ENCODE results near the gene NKTR.
"Not testable (repeated sequence)": the region's sequence is repeated elsewhere in the genome, so short reads cannot be mapped to it uniquely, and the experiment has no call there.

The NKTR gene

DNA sequence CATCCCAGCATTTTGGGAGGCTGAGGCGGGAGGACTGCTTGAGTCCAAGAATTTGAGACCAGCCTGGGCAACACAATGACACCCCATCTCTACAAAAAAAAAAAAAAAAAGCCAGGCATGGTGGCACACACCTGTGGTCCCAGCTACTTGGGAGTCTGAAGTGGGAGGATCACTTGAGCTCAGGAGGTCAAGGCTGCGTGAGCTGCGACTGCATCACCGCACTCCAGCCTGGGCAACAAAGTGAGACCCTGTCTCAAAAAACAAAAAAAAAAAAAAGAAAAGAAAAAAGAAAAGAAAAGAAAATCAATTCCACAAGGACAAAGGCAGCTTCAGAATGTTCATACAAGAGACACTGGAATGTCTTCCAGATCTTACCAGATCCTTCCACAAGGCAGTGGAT, 21.1 kb upstream of the NKTR start:
- not testable (repeated sequence) for H3K27ac ChIP-seq (ENCODE audit: low read depth, low read length); H3K27me3 ChIP-seq (ENCODE audit: insufficient read depth, low read length); H3K9ac ChIP-seq (ENCODE audit: low read depth, low read length); H3K4me3 ChIP-seq (ENCODE audit: low read length)
- 100% methylated on average over 3 of the region's 4 CpGs for WGBS
- peaks cover 10% of the 10 kb centered on the region for H3K36me3 ChIP-seq (ENCODE audit: insufficient read depth, low read length)
- H3K9me3 ChIP-seq (ENCODE audit: insufficient read depth, low read depth, low read length): peaks cover 14% of the 10 kb centered on the region; the same call in 1 of the 2 replicates
- H3K4me1 ChIP-seq (ENCODE audit: insufficient read depth, low read length): peaks cover 17% of the 10 kb centered on the region; the same call in 1 of the 2 replicates

- H3K27me3 ChIP-seq (ENCODE audit: insufficient read depth, low read length): no peaks in the 10 kb centered on the region
- no peaks in the 10 kb centered on the region for H3K9me3 ChIP-seq (ENCODE audit: insufficient read depth, low read depth, low read length)
- peak overlapping the region; percentile 98 for H3K27ac ChIP-seq (ENCODE audit: low read depth, low read length)
- no peaks in the 10 kb centered on the region for H3K36me3 ChIP-seq (ENCODE audit: insufficient read depth, low read length)
- peak overlapping the region; percentile 90 for H3K9ac ChIP-seq (ENCODE audit: low read depth, low read length)
- H3K4me1 ChIP-seq (ENCODE audit: insufficient read depth, low read length): peaks cover 17% of the 10 kb centered on the region; the same call in 1 of the 2 replicates
- H3K4me3 ChIP-seq (ENCODE audit: low read length): peak overlapping the region; percentile 68
- WGBS: under 1% methylated on average over 11 of the region's 11 CpGs
These were observed 19.1 kb upstream of the NKTR start for GRCh38 chr3:42581400-42581708.

DNA sequence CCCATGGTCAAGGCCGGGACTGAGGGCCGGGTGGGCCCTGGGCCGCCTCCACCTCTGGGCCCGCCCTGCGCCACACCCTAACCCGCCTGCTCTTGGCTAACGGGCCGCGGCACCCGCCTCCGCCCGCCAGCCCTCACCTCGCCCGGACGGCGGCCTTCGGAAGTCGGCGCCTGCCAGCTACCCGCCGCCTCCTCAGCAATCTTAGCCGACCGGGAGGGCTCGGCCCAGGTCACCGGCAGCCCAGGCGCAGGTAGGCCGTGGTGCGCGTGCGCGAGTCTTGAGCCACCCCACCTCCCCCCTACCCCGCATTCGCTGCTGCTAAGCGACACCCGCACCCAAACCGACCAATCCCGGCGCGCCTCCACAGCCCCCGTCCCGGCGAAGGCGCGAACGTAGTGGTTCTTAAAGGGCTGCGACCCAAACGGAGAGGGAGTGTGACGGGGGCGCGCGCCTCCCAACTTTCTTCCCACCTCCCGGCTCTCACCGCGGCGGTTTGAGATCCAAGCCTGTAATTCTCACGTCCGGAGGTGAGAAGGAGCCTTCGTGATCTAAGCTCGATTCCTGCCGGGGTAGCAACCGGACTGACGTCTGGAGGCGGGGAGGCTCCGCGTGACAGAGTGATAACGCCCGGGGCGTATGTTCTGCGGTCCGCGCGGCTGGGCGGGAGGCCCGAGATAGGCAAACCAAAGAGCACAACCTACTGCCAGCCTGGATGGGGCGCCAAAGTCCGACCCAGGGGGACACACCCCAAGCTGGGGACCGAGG, 18.6 kb upstream of the NKTR start, which contains the start of gene SEC22C:
SEC22C (minus strand) TSS at position 259 of the 765 bp plus-strand sequence. CDS start 12,921 bp downstream, outside the sequence.
- under 1% methylated on average over 77 of the region's 77 CpGs for WGBS
- H3K4me1 ChIP-seq (ENCODE audit: insufficient read depth, low read length): peaks cover 17% of the 10 kb centered on the region; the same call in 1 of the 2 replicates
- peak within 1 kb of the TSS; percentile 68 for H3K4me3 ChIP-seq (ENCODE audit: low read length)
- peak within 1 kb of the TSS; percentile 90 for H3K9ac ChIP-seq (ENCODE audit: low read depth, low read length)
- H3K36me3 ChIP-seq (ENCODE audit: insufficient read depth, low read length): no peaks in the 10 kb centered on the region
- no peaks in the 10 kb centered on the region for H3K9me3 ChIP-seq (ENCODE audit: insufficient read depth, low read depth, low read length)
- H3K27me3 ChIP-seq (ENCODE audit: insufficient read depth, low read length): no peaks in the 10 kb centered on the region
- peak within 1 kb of the TSS; percentile 98 for H3K27ac ChIP-seq (ENCODE audit: low read depth, low read length)

GRCh38 chr3:42582474-42583070, 17.9 kb upstream of the NKTR start:
- no peaks in the 10 kb centered on the region for H3K9me3 ChIP-seq (ENCODE audit: insufficient read depth, low read depth, low read length)
- H3K4me1 ChIP-seq (ENCODE audit: insufficient read depth, low read length): peaks cover 17% of the 10 kb centered on the region; the same call in 1 of the 2 replicates
- H3K27me3 ChIP-seq (ENCODE audit: insufficient read depth, low read length): no peaks in the 10 kb centered on the region
- H3K36me3 ChIP-seq (ENCODE audit: insufficient read depth, low read length): no peaks in the 10 kb centered on the region
- 0% methylated on average over 2 of the region's 3 CpGs for WGBS
- peak overlapping the region; percentile 68 for H3K4me3 ChIP-seq (ENCODE audit: low read length)
- peak overlapping the region; percentile 98 for H3K27ac ChIP-seq (ENCODE audit: low read depth, low read length)
- peak overlapping the region; percentile 77 for H3K9ac ChIP-seq (ENCODE audit: low read depth, low read length)

DNA sequence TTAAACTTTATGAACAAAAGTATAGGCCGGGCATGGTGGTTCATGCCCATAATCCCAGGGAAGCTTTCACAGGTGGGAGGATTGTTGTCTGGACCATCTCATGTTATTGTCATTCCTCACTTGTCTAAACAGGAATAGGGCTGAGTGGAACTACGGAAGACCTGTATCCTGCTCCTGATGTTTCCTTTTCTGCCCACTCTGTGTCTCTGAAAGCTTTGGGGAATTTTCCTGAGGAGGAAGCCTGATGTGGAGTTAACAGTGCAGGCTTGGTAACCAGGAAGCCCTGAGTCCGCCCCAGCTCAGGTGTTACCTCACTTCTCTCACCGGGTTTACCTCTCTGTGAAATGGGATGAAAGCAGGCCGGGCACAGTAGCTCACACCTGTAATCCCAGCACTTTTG, 11.9 kb upstream of the NKTR start:
- Histone ChIP-seq H3K4me1 (ENCODE audit: insufficient read depth, low read length) (peaks cover 16% of the 10 kb centered on the region; the same call in 1 of the 2 replicates), H3K36me3 (ENCODE audit: insufficient read depth, low read length) (peaks cover 15% of the 10 kb centered on the region), H3K27me3 (ENCODE audit: insufficient read depth, low read length) (no peaks in the 10 kb centered on the region), H3K9ac (ENCODE audit: low read depth, low read length) (no peak overlapping the region), H3K9me3 (ENCODE audit: insufficient read depth, low read depth, low read length) (no peaks in the 10 kb centered on the region), H3K4me3 (ENCODE audit: low read length) (no peak overlapping the region), H3K27ac (ENCODE audit: low read depth, low read length) (no peak overlapping the region)
- WGBS: 99% methylated on average over 5 of the region's 5 CpGs

DNA sequence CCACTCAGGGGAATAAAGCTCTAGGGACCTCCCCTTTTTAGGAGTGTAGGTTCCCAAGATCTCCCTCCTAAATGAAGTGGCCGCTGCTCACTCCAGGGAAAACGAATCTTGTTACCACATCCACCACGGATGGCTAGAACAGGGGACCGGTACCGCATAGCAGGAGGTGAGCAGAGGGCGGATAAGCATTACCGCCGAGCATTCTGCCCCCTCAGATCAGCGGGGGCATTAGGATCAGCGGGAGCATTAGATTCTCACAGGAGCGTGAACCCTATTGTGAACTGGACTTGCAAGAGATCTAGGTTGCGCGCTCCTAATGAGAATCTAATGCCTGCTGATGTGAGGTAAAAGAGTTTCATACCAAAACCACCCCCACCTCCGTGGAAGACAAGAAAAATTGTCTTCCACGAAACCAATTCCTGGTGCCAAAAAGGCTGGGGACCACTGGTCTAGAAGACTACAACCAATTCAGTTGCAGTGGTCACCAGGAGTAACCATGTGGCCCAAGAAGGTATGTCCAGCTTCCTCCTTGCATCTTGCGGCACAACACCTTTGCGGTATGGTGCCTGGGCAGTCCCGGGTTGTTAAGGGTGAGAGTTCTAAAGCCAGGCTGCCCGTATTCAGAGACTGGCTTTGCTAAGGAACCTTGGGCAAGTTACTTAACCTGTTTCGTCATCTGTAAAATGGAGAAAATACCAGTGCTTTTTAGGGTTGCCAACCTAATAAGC, 10.9 kb upstream of the NKTR start:
- H3K27ac ChIP-seq (ENCODE audit: low read depth, low read length): peak overlapping the region; percentile 5
- H3K4me3 ChIP-seq (ENCODE audit: low read length): peak overlapping the region; percentile 72; the same call in 1 of the 2 replicates
- 94% methylated on average over 20 of the region's 20 CpGs for WGBS

DNA sequence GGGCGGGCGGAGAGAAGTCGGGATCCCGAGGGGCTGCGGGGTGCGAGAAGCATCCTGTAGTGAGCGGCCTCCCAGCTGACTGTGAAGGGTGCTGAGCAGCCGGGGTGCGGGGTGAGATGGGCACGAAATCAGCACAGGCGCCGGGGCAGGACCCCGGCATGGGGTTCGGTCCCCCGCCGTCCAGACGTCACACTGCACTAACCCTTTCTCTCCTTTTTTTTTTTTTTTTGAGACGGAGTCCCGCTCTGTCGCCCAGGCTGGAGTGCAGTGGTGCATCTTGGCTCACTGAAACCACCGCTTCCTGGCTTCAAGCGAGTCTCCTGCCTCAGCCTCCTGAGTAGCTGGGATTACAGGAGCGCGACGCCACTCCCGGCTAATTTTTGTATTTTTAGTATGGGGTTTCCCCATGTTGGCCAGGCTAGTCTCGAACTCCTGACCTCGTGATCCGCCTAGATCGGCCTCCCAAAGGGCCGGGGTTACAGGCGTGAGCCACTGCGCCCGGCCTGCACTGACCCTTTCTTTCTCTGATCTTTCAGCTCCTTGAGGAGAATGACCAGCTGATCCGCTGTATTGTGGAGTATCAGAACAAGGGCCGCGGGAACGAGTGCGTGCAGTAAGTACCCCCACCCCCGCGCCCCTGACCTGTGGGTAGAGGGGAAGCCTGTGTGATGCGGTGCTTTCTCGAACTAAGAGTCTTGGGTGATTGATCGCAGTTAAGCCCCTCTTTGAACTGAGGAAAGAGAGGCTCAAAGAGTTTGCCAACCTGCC, 9.3 kb upstream of the NKTR start:
- Histone ChIP-seq H3K27ac (ENCODE audit: low read depth, low read length) (peak overlapping the region; percentile 54), H3K36me3 (ENCODE audit: insufficient read depth, low read length) (peaks cover 36% of the 10 kb centered on the region), H3K27me3 (ENCODE audit: insufficient read depth, low read length) (no peaks in the 10 kb centered on the region), H3K4me3 (ENCODE audit: low read length) (peak overlapping the region; percentile 72), H3K9me3 (ENCODE audit: insufficient read depth, low read depth, low read length) (no peaks in the 10 kb centered on the region), H3K4me1 (ENCODE audit: insufficient read depth, low read length) (peaks cover 21% of the 10 kb centered on the region), H3K9ac (ENCODE audit: low read depth, low read length) (peak overlapping the region; percentile 84)
- WGBS: 5% methylated on average over 44 of the region's 44 CpGs

More for the DNA sequence above, 10.9 kb upstream of the NKTR start:
- Histone ChIP-seq H3K4me1 (ENCODE audit: insufficient read depth, low read length) (peaks cover 18% of the 10 kb centered on the region), H3K27me3 (ENCODE audit: insufficient read depth, low read length) (no peaks in the 10 kb centered on the region), H3K36me3 (ENCODE audit: insufficient read depth, low read length) (peaks cover 24% of the 10 kb centered on the region), H3K9me3 (ENCODE audit: insufficient read depth, low read depth, low read length) (no peaks in the 10 kb centered on the region), H3K9ac (ENCODE audit: low read depth, low read length) (peak overlapping the region; percentile 46; the same call in 1 of the 2 replicates)

- Histone ChIP-seq H3K36me3 (ENCODE audit: insufficient read depth, low read length) (peaks cover 42% of the 10 kb centered on the region), H3K9ac (ENCODE audit: low read depth, low read length) (peak overlapping the region; percentile 84; the same call in 1 of the 2 replicates), H3K9me3 (ENCODE audit: insufficient read depth, low read depth, low read length) (no peaks in the 10 kb centered on the region), H3K4me1 (ENCODE audit: insufficient read depth, low read length) (peaks cover 21% of the 10 kb centered on the region), H3K4me3 (ENCODE audit: low read length) (peak overlapping the region; percentile 72), H3K27me3 (ENCODE audit: insufficient read depth, low read length) (no peaks in the 10 kb centered on the region), H3K27ac (ENCODE audit: low read depth, low read length) (peak overlapping the region; percentile 54; the same call in 1 of the 2 replicates)
- WGBS: 82% methylated on average over 3 of the region's 4 CpGs
These were observed 8.7 kb upstream of the NKTR start for GRCh38 chr3:42591811-42592210.

DNA sequence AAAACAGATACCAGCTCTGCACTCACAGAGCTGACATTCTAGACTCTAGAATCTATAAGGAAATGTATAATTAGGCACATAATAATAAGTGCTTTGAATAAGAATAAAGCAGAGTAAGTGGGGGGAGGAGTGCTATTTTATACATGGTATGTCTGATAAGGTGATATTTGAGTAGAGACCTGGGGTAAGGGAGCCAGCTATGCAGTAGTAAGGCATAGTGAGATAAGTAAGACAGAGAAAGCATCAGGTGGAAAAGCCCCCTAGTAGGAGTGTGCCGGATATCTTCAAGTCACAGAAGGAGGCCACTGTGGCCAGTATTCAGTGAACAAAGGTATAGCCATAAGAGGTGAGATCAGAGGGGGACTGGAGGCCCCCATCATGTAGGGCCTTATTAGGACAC, 6.9 kb upstream of the NKTR start:
- no peak overlapping the region for H3K9ac ChIP-seq (ENCODE audit: low read depth, low read length)
- H3K4me3 ChIP-seq (ENCODE audit: low read length): no peak overlapping the region
- peaks cover 41% of the 10 kb centered on the region for H3K36me3 ChIP-seq (ENCODE audit: insufficient read depth, low read length)
- H3K27me3 ChIP-seq (ENCODE audit: insufficient read depth, low read length): no peaks in the 10 kb centered on the region
- H3K27ac ChIP-seq (ENCODE audit: low read depth, low read length): peak overlapping the region; percentile 63; the same call in 1 of the 2 replicates
- no peaks in the 10 kb centered on the region for H3K9me3 ChIP-seq (ENCODE audit: insufficient read depth, low read depth, low read length)
- WGBS: 91% methylated on average over 1 of the region's 1 CpG
- H3K4me1 ChIP-seq (ENCODE audit: insufficient read depth, low read length): peaks cover 21% of the 10 kb centered on the region

DNA sequence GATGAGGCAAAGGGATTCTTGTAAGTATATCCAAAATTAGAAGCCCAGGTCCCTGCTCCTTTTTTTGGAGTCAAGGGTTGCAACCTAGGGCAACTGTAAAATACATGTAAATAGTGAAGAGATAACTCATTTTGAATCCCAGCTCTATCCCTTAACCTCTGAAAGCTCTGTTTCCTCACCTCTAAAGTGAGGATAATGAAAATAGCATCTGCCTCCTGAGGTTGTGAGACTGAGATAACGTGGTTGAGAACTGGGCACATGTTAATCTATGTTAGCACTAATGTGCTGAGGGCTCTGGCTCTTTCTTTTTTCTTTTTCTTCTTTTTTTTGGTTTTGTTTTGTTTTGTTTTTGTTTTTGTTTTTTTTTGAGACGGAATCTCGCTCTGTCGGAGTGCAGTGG, 4.8 kb upstream of the NKTR start:
- H3K9ac ChIP-seq (ENCODE audit: low read depth, low read length): no peak overlapping the region
- no peak overlapping the region for H3K4me3 ChIP-seq (ENCODE audit: low read length)
- no peaks in the 10 kb centered on the region for H3K9me3 ChIP-seq (ENCODE audit: insufficient read depth, low read depth, low read length)
- H3K36me3 ChIP-seq (ENCODE audit: insufficient read depth, low read length): peaks cover 41% of the 10 kb centered on the region
- H3K4me1 ChIP-seq (ENCODE audit: insufficient read depth, low read length): peaks cover 15% of the 10 kb centered on the region
- H3K27ac ChIP-seq (ENCODE audit: low read depth, low read length): no peak overlapping the region
- H3K27me3 ChIP-seq (ENCODE audit: insufficient read depth, low read length): no peaks in the 10 kb centered on the region
- 93% methylated on average over 4 of the region's 4 CpGs for WGBS
